ENCODE data around the gene THEMIS.
"Not testable (repeated sequence)": the region's sequence is repeated elsewhere in the genome, so short reads cannot be mapped to it uniquely, and the experiment has no call there.

The THEMIS gene

DNA sequence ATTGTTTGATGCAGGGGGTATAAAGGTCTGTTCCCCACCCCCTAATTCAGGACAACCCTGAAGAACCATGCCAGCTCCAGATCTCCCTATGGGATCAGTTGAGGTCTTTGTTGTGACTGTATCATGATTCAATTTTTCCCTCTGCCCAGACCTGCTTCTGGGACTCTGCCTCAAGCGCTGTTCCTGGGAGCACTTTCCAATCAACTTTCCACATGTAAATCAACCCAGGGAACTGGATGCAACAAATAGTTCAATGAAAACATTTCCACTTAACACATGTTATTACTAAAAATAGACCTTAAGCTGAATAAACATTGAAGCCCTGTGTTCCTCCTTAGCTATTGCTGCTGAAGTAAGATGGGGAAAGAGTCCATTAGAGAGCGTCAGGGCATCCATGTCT is 184.4 kb downstream of the THEMIS start:
- no peak for DNase-seq

- DNase-seq = no peak
Observed at GRCh38 chr6:127710668-127711067, 190.2 kb downstream of the THEMIS start.

- DNase-seq = no peak
Observed at GRCh38 chr6:127706216-127706615, 194.6 kb downstream of the THEMIS start.

DNA sequence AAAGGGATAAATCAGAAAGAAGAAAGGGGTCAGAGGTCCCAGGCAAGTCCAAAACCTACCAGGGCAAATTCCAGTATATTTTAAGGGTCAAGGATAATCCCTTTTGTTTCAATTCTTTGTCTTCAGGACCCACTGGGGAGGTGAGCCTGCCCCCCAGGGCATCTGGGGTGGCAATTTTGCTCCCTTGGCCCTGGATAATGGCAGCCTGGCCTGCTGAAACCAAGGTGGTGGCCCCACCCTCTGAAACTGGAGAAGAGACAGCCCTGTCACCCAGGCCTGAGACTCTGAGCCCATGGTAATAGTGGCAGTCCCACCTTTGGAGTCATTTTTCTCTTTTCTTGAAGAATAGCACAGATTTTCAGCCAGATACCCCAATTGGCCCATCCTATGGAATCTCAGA is 205.8 kb downstream of the THEMIS start:
- no peak for DNase-seq

GRCh38 chr6:127691146-127691545 is 209.7 kb downstream of the THEMIS start:
- DNase-seq = no peak

DNA sequence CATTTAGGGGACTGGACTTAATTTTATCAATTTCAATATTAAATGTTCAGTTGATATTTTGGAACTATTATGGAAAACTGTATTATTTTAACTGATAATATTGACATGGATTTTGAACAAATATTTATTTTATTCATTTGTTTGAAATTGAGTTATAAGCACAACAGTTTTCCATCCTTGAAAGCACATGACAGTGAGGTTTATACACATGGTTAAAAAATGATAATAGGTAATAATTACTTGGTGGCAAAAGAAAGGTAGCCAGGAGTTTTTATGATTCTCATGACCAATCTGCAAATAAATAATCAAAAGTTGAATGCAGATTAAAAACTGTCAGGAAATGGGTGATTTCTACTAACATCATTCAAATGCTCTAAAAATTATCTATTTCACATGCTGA is 210.3 kb downstream of the THEMIS start:
- DNase-seq = no peak

GRCh38 chr6:127690092-127690491 is 210.8 kb downstream of the THEMIS start:
- no peak for DNase-seq

GRCh38 chr6:127687490-127687889 is 213.4 kb downstream of the THEMIS start:
- DNase-seq = not testable (repeated sequence)

- DNase-seq = no peak
Observed at GRCh38 chr6:127686084-127686483, 214.8 kb downstream of the THEMIS start.

GRCh38 chr6:127684501-127684900 is 216.4 kb downstream of the THEMIS start:
- DNase-seq = no peak

All from NCI-H187 (cell line).